ENCODE measurements around the gene TAPT1.

- TF ChIP-seq REST (IDR thresholded peaks at IDR 0.05; ENCODE audit: borderline replicate concordance) (no peak), CTCF (IDR thresholded peaks at IDR 0.05; ENCODE audit: poor library complexity, severe bottlenecking) (no peak), EZH2 (IDR thresholded peaks at IDR 0.05; ENCODE audit: borderline replicate concordance, insufficient read depth, low read length, poor library complexity, severe bottlenecking) (no peak), POLR2AphosphoS5 (IDR thresholded peaks at IDR 0.05) (no peak), TAF1 (IDR thresholded peaks at IDR 0.05; ENCODE audit: low read depth) (no peak), MXI1 (conservative IDR thresholded peaks at IDR 0.05; ENCODE audit: poor library complexity, severe bottlenecking) (no peak), EP300 (conservative IDR thresholded peaks at IDR 0.05; ENCODE audit: poor library complexity, severe bottlenecking) (no peak)
Measured at GRCh38 chr4:16116019-16116418, 110.3 kb downstream of the TAPT1 start.
